HG02943 (cell line): ENCODE data around the gene C4orf46.
A peak's percentile ranks its signal among the peaks of the same experiment; 100 is the strongest.

Source experiments
- ATAC-seq: cut with Tn5 transposase; IDR thresholded peaks from one replicate; pipeline ENCODE4 v1.9.1; 2021; ENCODE audit warnings: mild to moderate bottlenecking, low read depth, moderate library complexity; ENCODE audit not compliant: unreplicated experiment

The C4orf46 gene

DNA sequence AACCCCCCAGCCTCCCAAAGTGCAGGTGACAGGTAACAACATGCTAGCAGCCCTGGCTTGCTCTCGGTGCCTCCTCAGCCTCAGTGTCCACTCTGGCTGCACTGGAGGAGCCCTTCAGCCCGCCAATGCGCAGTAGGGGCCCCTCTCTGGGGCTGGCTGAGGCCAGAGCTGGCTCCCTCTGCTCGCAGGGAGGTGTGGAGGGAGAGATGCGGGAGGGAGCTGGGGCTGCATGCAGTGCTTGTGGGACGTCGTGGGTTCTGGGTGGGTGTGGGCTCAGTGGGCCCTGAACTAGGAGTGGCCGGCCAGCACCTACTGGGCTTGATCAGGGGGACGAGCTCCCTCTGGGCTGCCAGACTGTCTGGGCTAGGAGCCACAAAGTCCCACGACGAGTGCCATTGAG lies 14.4 kb downstream of the C4orf46 start:
- ATAC-seq: no peak

- no peak for ATAC-seq
These were observed 15.2 kb downstream of the C4orf46 start for GRCh38 chr4:158656439-158656838.

GRCh38 chr4:158652920-158653319 lies 18.8 kb downstream of the C4orf46 start:
- ATAC-seq: no peak

DNA sequence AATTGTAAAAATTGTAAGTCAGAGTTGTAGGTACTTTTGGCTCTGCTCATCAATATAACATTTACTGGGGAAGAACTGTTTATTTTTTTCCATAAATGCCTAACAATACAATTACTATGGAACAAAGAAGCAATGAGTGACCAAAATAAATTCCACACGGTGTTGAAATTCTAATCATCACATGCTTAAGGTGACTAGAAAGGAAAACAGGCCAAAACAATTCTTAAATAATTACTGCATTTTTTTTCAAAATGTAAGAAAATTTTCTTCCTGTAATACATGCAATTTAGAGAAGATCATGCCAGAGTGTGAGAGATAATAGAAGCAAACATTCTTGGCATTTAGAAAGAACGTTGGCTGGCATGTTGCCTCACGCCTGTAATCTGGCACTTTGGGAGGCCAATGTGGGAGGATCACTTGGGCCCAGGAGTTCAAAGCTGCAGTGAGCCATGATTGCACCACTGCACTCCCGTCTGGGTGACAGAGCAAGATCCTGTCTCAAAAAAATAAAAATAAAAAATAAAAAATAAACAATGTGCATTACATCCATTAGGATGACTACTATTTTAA lies 22.5 kb downstream of the C4orf46 start:
- ATAC-seq: no peak

DNA sequence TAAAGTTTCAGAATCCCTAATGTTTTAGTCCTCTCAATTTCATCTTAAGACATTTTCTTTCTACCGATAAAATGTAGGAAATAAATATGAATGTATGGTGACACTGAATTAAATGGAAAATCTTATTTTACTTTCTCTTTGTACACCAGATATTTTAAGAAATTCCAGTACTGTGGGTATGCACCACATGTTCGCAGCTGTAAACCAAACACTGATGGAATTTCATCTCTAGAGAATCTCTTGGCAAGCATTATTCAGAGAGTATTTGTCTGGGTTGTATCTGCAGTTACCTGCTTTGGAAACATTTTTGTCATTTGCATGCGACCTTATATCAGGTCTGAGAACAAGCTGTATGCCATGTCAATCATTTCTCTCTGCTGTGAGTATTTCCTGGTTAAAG lies 26.9 kb downstream of the C4orf46 start:
- no peak for ATAC-seq

- no peak for ATAC-seq
These were observed 27.3 kb downstream of the C4orf46 start for GRCh38 chr4:158644356-158644755.

DNA sequence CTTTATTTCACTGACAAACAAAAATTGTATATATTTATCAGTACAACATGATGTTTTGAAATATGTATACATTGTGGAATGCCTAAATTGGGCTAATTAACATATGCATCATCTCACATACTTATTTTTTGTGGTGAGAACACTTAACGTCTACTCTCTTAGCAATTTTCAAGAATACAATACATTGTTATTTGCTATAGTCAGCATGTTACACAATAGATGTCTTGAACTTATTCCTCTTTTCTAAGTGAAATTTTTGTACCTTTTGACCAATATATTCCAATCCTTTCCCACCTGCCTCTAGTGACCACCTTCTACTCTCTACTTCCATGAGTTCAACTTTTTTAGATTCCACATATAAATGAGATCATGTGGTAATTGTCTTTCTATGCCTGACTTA lies 35.1 kb downstream of the C4orf46 start:
- no peak for ATAC-seq

GRCh38 chr4:158630893-158631292 lies 40.8 kb downstream of the C4orf46 start:
- no peak for ATAC-seq

DNA sequence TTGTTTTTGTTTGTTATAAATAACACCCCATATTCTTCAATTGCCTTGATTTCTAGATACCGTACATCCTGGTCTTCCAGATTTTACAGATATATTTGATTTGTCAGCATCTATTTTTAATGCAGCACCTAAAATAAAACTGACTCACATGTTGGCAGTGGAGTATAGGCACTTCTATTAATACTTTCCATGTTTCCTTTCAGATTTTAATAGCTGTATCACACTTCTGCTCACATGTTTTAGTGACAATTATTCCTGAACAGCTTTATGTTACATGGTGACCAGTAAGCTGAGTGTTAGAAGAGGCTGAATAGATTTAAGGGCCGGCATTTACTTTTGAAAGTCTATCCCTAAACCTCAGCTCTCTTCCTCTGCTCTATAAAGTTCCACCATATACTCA lies 46.1 kb downstream of the C4orf46 start:
- no peak for ATAC-seq

DNA sequence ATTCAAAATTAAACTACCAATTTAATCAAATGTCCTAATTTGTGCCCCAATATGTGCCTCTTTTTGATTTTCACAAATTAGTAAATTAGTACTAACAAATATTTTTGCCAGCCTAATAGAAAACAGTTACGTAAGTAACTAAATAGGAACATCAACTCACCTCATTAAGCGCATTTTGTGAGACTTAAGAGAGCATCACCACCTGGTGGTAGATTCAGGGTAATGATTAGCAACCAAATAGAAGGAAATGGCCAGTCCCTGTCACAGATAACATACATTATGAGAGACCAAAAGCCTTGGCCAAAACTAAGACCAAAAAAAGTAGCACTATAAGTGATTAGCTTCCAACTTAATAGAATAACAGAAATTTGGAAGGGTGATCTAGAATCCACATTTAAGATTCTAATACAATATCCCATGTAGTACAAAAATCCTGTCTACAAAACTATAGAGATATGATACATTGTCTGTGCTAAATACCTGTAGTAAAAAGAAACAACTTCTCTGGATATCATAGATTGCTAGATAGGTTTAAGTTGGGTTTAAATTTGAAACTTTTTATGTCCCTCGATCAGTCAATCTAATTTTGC lies 46.7 kb downstream of the C4orf46 start:
- peak; percentile 91 for ATAC-seq

DNA sequence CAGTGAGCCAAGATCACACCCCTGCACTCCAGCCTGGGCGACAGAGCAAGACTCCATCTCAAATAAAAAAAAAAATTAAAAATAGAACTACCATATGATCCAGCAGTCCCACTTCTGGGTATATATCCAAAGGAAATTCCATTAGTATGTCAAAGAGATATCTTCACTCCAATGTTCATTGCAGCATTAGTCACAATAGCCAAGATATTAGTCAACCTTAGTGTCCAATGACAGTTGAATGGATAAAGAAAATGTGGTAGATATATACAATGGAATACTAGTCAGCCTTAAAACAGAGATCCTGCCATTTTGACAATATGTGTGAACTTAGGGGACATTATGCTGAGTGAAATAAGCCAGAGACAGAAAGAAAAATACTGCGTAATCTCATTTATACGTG lies 49.4 kb downstream of the C4orf46 start:
- ATAC-seq: no peak

- no peak for ATAC-seq
These were observed 50.0 kb downstream of the C4orf46 start for GRCh38 chr4:158621729-158622128.

GRCh38 chr4:158617956-158618355 lies 53.7 kb downstream of the C4orf46 start:
- no peak for ATAC-seq
